Suppressor macrophage treated with lipopolysaccharide for 4 hours (primary cell): Measurements from ENCODE around the gene STMN1.
A peak's percentile ranks its signal among the peaks of the same experiment; 100 is the strongest.
"Not testable (repeated sequence)": the region's sequence is repeated elsewhere in the genome, so short reads cannot be mapped to it uniquely, and the experiment has no call there.

Experiments
- DNase-seq: peaks from one replicate; pipeline ENCODE4 v3.0.0-alpha.2; 2020

Gene STMN1

GRCh38 chr1:25905680-25906643 is at the start of gene STMN1:
Gene STMN1, minus strand, starts transcription at chr1:25906419. Its CDS starts 1,743 bp downstream, at chr1:25904676.
- DNase-seq, result peak; percentile 75

DNA sequence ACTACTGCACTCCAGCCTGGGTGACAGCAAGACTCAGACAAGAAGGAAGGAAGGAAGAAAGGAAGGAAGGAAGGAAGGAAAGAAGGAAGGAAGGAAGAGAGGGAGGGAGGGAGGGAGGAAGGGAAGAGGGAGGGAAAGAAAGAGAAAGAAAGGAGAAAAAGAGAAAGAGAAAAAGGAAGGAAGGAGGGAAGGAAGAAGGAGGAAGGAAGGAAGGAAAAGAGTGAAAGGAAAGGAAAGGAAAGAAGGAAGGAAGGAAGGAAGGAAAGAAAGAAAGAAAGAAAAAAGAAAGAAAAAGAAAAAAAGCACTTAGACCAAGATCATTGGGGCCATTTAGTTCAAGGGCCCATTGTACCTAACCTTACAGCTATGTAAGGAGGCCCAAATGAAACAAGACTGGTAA is 49.3 kb upstream of the STMN1 start:
- no peak for DNase-seq

- DNase-seq, result no peak
These were observed 48.2 kb upstream of the STMN1 start for GRCh38 chr1:25954282-25954938.

GRCh38 chr1:25952841-25953401 is 46.7 kb upstream of the STMN1 start:
- no peak for DNase-seq

GRCh38 chr1:25948641-25949040 is 42.4 kb upstream of the STMN1 start:
- no peak for DNase-seq

DNA sequence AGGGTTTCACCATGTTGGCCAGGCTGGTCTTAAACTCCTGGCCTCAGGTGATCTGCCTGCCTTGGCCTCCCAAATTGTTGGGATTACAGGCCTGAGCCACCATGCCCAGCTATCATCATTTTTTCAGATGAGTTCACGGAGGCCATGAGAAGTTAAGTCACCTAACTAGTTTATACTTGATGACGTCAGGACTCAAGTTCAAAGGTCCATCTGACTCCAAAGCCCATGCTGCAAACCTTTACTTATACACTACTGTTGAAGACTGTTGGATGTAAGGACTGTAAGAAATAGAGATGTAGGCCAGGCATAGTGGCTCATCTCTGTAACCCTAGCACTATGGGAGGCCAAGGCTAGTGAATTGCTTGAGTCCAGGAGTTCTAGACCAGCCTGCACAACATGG is 40.8 kb upstream of the STMN1 start:
- no peak for DNase-seq

DNA sequence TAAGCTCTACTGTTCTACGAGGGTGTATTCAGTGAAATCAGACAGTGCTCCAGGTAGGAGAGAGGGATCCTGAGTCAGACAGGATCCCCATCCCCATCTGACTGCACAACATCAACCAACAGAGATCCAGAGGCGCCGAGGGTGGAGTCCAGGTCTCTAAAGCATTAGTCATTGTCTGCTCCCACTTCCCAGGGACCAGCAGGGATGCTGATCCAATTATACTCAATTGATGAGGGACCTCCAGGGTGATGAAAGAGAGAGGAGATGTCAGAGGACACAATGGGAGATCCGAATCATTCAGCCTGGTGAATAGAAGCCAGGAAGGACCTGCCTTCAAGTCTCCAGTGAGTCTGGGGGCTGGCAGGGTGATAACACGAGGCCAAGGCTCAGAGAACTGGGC is 39.5 kb upstream of the STMN1 start:
- no peak for DNase-seq

GRCh38 chr1:25944986-25945385 is 38.8 kb upstream of the STMN1 start:
- DNase-seq, result no peak

DNA sequence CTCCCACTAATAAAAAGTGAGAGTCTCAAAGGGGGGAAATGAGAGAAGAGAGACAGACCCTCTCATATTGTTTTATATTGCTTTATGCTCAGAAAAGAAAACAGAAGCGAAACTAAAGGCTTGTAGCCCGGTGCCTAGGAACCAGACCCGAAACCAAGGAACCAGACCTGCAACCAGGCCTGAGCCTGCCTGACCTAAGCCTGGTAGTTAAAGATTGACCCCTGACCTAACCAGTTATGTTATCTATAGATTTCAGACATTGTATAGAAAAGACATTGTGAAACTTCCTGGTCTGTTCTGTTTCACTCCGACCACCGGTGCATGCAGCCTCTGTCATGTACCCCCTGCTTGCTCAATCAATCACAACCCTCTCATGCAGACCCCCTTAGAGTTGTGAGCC is 37.3 kb upstream of the STMN1 start:
- not testable (repeated sequence) for DNase-seq

DNA sequence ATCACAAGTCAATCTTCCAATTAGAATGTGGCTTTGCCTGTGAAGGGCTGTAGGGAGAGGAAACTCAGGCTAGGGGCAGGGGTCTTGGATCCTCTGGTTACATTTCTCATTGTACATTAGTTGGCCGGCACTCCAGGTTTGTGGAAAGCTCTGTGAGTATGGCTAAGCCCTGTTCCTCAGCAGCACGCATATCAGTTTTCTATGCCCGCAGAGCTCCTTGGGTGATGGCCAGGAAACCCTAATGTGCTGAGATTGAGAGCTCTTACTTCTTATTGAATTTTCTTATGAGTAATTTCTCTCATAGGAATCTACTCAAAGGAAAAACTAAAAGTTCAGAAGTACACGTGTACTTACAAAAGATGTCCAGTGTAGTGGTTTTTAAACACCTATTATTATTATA is 30.7 kb upstream of the STMN1 start:
- DNase-seq, result no peak

DNA sequence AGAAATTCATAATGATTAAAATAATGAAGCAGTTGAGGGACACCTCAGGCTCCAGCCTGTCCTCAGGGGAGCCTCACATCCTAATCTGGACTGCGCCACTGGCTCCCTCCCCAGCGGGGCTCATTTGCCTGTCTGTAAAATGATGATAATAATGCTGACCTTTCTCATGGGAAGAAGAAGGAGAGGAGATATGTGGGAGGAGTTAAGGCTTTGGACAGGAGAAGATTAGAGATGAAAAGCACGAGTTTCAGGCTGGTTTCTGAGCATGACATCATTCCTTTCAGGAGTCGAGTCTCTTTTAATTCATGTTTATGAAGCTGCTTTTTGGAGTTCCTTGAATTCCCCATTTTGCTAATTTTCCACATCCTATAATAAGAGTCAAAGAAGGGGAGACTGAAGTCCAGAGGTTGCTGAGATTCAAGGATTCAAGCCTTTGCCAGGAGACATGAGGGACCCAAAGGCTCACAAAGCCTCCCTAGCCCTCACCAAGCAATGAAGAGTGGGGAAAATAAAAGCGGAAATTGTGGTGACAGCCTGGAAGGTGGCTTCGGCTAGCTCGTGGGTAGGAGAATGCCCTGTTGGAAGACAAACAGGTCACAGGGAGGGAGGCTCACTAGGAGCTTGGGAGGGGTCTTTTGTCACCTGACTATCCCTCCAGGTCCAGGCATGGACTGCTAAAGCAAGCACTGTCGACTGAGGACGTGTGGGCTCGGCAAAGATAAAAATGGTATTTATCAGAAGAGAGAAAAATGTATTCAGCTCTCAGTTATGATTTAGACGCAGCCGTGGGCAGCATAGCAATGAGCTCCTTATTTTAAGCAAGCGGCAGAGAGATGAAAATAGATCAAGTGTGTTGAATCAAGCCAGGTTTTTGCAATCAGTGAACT is 27.5 kb upstream of the STMN1 start:
- DNase-seq, result no peak

- not testable (repeated sequence) for DNase-seq
These were observed 26.7 kb upstream of the STMN1 start for GRCh38 chr1:25932811-25933400.

DNA sequence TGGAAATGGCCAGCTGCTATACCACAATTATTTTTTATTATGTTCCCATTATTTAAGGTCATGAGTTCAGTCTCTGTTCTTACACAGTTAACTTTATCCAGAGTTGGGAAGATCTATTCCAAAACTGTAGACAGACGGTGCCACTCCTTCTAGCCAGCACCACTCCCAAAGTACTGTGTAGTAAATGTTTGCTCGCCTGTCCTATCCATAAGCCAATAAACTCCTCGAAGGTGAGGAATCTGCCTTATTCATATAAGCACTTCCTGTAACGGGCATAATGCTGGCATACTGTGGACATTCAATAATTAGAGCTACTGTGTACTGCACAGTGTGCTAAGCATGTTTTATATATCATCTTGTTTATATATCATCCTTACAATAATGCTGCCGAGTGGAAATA is 26.1 kb upstream of the STMN1 start:
- no peak for DNase-seq

DNA sequence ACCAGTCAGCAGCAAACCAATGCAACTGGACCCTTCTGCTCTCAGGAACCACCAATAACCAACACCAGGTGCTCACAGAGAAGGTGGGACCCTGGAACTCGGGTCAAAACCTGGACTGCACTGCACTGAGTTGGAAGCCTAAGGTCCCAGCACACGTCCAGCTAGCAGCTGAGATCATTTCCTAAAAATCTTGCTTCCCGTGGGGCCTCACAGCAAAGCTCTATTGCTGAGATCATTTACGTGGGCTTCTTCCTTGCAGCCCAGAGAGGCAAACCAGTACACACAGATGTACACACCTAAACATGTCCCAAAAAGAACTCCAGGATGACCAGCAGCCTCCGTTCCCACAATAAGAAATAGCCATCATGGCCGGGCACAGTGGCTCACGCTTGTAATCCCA is 22.8 kb upstream of the STMN1 start:
- no peak for DNase-seq

- DNase-seq, result no peak
These were observed 21.5 kb upstream of the STMN1 start for GRCh38 chr1:25927521-25928265.

- no peak for DNase-seq
These were observed 20.7 kb upstream of the STMN1 start for GRCh38 chr1:25926731-25927496.

DNA sequence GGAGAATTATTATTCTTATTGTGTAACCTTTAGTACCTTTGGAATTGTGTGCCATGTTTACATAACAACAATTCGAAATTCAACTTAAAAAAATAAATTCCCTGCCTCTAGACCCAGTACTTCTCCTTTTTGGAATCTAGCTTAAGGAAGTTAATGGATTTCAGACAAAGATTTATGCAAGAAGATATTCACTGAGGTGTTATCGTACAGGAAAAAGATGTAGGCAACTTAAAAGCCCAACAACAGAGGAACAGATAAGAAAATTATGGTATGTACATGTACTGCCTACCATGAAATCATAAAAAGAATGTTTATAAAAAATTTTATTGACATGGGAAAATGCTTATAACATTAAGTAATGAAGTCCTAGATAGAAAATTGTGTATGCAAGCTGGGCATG is 18.2 kb upstream of the STMN1 start:
- no peak for DNase-seq

GRCh38 chr1:25922971-25923552 is 16.8 kb upstream of the STMN1 start:
- DNase-seq, result peak; percentile 50

GRCh38 chr1:25922056-25922970 is 16.1 kb upstream of the STMN1 start:
- no peak for DNase-seq
